OCI-LY3 (cell line): ENCODE results near the gene OR10H4.

Experiments
- H2AFZ ChIP-seq: fragments of 200-600, 300-600 bp; shearing (Covaris generic); 2 replicates; pipeline ENCODE4 v1.6.0; 2014; ENCODE audit warnings: antibody characterized with exemption, low read depth, low read length
- H3K27ac ChIP-seq: fragments of 200-600, 300-600 bp; sonication (generic); 2 replicates; pipeline ENCODE4 v1.5.1; 2014; ENCODE audit warnings: mild to moderate bottlenecking, low read length, moderate library complexity, mixed read lengths
- H3K27me3 ChIP-seq: fragments of 200-600, 300-600 bp; sonication (generic); 2 replicates; pipeline ENCODE4 v1.6.1; 2014; ENCODE audit warnings: low read depth, low read length, mixed read lengths
- H3K36me3 ChIP-seq: fragments of 200-600, 300-600 bp; sonication (generic); replicated peaks from 2 replicates; pipeline ENCODE3; 2014; ENCODE audit warnings: low read depth, low read length, mixed read lengths
- H3K4me1 ChIP-seq: fragments of 300-600, 200-600 bp; sonication (generic); 2 replicates; pipeline ENCODE4 v1.6.1; 2014; ENCODE audit warnings: low read length, mixed read lengths
- H3K4me2 ChIP-seq: fragments of 200-600, 300-600 bp; sonication (generic); 2 replicates; pipeline ENCODE4 v1.6.1; 2014; ENCODE audit warnings: low read length, mixed read lengths
- H3K4me3 ChIP-seq: fragments of 300-600, 200-600 bp; sonication (generic); 2 replicates; pipeline ENCODE4 v1.5.1; 2014; ENCODE audit warnings: antibody characterized with exemption, mild to moderate bottlenecking, low read length, moderate library complexity
- H3K79me2 ChIP-seq: fragments of 300-600, 200-600 bp; shearing (Covaris generic); 2 replicates; pipeline ENCODE4 v1.6.1; 2014; ENCODE audit warnings: mild to moderate bottlenecking, low read length, mixed read lengths
- H3K9ac ChIP-seq: fragments of 300-600, 200-600 bp; shearing (Covaris generic); 2 replicates; pipeline ENCODE4 v1.6.0; 2014; ENCODE audit warnings: mild to moderate bottlenecking, low read length, moderate library complexity
- H3K9me3 ChIP-seq: fragments of 200-600, 300-600 bp; shearing (Covaris generic); 2 replicates; pipeline ENCODE4 v1.6.1; 2014; ENCODE audit warnings: low read length, mixed read lengths; ENCODE audit not compliant: insufficient read depth
- H4K20me1 ChIP-seq: fragments of 200-600, 300-600 bp; sonication (generic); 2 replicates; pipeline ENCODE4 v1.6.1; 2016; ENCODE audit warnings: low read length, mixed read lengths; ENCODE audit not compliant: insufficient read depth
- EZH2phosphoT487 ChIP-seq: fragments of 200-600 bp; shearing (Covaris generic); IDR thresholded peaks from 2 replicates; pipeline ENCODE4 v1.6.1; 2018; ENCODE audit warnings: antibody characterized with exemption, mixed run types, low read depth
- TF ChIP-seq, protein P1 (sequence below): fragments of 200-600, 300-600 bp; sonication (generic); IDR thresholded peaks from 2 replicates; pipeline ENCODE4 v1.5.1; 2014; ENCODE audit warnings: antibody characterized with exemption, low read length, low read depth

Gene OR10H4

DNA sequence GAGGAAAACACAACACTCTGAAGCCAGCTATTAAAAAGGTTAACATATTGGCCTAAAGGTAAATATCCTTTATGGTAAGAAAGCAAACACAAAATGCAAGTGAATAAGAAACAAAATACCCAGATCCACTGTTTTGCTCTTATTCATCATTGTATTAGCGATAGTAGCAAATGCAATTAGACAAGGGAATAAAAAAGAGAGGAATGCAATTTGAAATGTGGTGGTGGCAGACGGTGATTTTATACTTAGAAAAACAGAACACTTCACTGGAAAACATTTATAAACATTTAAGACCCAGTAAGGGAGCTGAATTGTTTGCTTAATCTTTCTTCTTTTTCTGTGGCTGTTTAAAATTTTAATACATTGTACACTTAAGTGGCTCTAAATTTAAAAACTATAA lies 33.7 kb upstream of the OR10H4 start:
- Histone ChIP-seq H4K20me1 (no peaks in the 10 kb centered on the region), H3K27me3 (0 out of 2 replicates have a peak, but pooled peaks cover 3% of the 10 kb centered on the region), H3K27ac (no peak overlapping the region), H2AFZ (no peak overlapping the region), H3K4me2 (no peak overlapping the region), H3K4me1 (no peaks in the 10 kb centered on the region), H3K79me2 (no peaks in the 10 kb centered on the region), H3K4me3 (no peak overlapping the region), H3K9me3 (no peaks in the 10 kb centered on the region), H3K36me3 (no peaks in the 10 kb centered on the region), H3K9ac (no peak overlapping the region)
- TF ChIP-seq, protein P1, sequence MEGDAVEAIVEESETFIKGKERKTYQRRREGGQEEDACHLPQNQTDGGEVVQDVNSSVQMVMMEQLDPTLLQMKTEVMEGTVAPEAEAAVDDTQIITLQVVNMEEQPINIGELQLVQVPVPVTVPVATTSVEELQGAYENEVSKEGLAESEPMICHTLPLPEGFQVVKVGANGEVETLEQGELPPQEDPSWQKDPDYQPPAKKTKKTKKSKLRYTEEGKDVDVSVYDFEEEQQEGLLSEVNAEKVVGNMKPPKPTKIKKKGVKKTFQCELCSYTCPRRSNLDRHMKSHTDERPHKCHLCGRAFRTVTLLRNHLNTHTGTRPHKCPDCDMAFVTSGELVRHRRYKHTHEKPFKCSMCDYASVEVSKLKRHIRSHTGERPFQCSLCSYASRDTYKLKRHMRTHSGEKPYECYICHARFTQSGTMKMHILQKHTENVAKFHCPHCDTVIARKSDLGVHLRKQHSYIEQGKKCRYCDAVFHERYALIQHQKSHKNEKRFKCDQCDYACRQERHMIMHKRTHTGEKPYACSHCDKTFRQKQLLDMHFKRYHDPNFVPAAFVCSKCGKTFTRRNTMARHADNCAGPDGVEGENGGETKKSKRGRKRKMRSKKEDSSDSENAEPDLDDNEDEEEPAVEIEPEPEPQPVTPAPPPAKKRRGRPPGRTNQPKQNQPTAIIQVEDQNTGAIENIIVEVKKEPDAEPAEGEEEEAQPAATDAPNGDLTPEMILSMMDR: no peak
- TF ChIP-seq EZH2phosphoT487: no peak

DNA sequence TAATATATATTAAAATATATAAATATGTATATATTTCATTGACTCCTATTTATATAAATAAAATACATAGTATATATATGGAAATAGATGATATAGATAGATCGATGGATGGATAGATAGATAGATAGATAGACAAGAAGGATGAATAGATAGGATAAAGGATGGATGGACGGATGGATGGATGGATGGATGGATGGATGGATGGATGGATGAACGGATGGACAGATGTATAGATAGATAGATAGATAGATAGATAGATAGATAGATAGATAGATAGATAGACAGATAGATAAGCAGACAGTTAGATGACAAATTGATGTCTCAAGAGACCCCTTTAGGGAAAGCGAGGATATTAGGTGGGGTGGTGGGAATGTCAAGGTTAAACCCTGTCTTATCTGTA lies 29.6 kb upstream of the OR10H4 start:
- no peaks in the 10 kb centered on the region for H3K79me2 ChIP-seq
- peaks cover 16% of the 10 kb centered on the region; the same call in 1 of the 2 replicates for H3K27me3 ChIP-seq
- no peak overlapping the region for H3K4me3 ChIP-seq
- TF ChIP-seq, protein P1: no peak
- no peak for TF ChIP-seq EZH2phosphoT487
- H3K4me1 ChIP-seq: no peaks in the 10 kb centered on the region
- H3K9ac ChIP-seq: no peak overlapping the region
- no peak overlapping the region for H3K4me2 ChIP-seq
- H3K36me3 ChIP-seq: no peaks in the 10 kb centered on the region
- no peaks in the 10 kb centered on the region for H3K9me3 ChIP-seq
- H4K20me1 ChIP-seq: no peaks in the 10 kb centered on the region
- H3K27ac ChIP-seq: no peak overlapping the region
- no peak overlapping the region for H2AFZ ChIP-seq

DNA sequence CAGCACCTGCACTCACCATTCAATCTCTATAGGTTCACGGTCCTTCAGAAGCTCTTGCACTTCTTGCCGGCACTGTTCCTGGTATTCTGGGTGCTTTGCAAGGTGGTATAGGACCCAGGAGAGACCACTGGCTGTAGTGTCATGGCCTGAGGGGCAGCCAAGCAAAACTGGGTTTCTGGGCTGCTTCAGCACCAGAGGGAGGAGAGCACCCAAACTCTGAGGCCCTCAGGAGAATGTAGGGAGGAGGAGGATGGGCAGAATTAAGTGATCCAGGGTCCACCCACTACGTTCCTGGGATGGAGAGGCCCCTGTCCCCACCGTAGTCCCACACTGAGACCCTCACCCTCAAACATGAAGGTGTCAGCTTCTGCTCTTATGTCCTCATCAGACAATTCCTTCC lies 26.8 kb upstream of the OR10H4 start:
- Histone ChIP-seq H3K4me1 (no peaks in the 10 kb centered on the region), H3K9me3 (no peaks in the 10 kb centered on the region), H4K20me1 (no peaks in the 10 kb centered on the region), H3K4me2 (no peak overlapping the region), H3K36me3 (no peaks in the 10 kb centered on the region), H3K9ac (no peak overlapping the region), H3K79me2 (no peaks in the 10 kb centered on the region), H2AFZ (no peak overlapping the region), H3K4me3 (no peak overlapping the region), H3K27ac (no peak overlapping the region), H3K27me3 (peaks cover 26% of the 10 kb centered on the region)
- TF ChIP-seq, protein P1: no peak
- TF ChIP-seq EZH2phosphoT487: no peak

DNA sequence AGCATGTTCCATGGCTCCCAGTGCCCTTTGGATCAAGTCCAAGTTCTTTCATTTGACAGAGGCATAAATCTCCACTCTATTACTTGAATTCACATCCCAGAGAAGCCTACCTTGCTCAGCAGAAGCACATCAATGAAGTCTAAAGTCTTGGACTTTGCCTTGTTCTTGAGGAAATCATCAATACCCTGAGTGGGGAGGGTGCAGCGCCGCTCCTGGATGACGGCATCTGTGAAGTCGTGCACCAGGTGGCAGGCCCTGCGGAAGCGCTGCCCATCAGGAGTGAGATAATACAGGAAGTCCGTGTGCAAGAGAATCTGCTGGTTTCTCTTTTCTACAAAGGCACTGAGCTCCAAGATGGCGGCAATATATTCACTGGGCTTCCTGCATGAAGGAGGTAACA lies 25.1 kb upstream of the OR10H4 start:
- Histone ChIP-seq H3K36me3 (no peaks in the 10 kb centered on the region), H3K79me2 (no peaks in the 10 kb centered on the region), H3K4me3 (no peak overlapping the region), H3K27me3 (peaks cover 26% of the 10 kb centered on the region), H3K27ac (no peak overlapping the region), H4K20me1 (no peaks in the 10 kb centered on the region), H3K4me2 (no peak overlapping the region), H3K9me3 (no peaks in the 10 kb centered on the region), H3K9ac (no peak overlapping the region), H3K4me1 (no peaks in the 10 kb centered on the region), H2AFZ (no peak overlapping the region)
- TF ChIP-seq, protein P1: no peak
